ENCODE measurements around the gene THRA. TPM values are rescaled to one million over a fixed set of nuclear protein-coding genes. Genes with fewer than 3 reads are reported as not detected.

The THRA gene
- total RNA-seq, 1 donor from 2014 or later: 13.6 TPM

- no peak overlapping the region for H3K27ac Mint-ChIP-seq (ENCODE audit: unreplicated experiment)
- H3K36me3 Mint-ChIP-seq (ENCODE audit: low read depth, unreplicated experiment): peaks cover 20% of the 10 kb centered on the region
- peaks cover 5% of the 10 kb centered on the region for H3K27me3 Mint-ChIP-seq (ENCODE audit: unreplicated experiment)
- H3K4me3 Mint-ChIP-seq (ENCODE audit: unreplicated experiment): no peak overlapping the region
- H3K9me3 Mint-ChIP-seq (ENCODE audit: unreplicated experiment): no peaks in the 10 kb centered on the region
- H3K4me1 Mint-ChIP-seq (ENCODE audit: unreplicated experiment): peaks cover 4% of the 10 kb centered on the region
- TF ChIP-seq CTCF (IDR thresholded peaks at IDR 0.05; ENCODE audit: unreplicated experiment): no peak
- DNase-seq (ENCODE audit: low spot score): no peak
These were observed 45.2 kb upstream of the THRA start for GRCh38 chr17:40017422-40018080.

- H3K4me1 Mint-ChIP-seq (ENCODE audit: unreplicated experiment): peaks cover 4% of the 10 kb centered on the region
- TF ChIP-seq CTCF (IDR thresholded peaks at IDR 0.05; ENCODE audit: unreplicated experiment): no peak
- H3K27me3 Mint-ChIP-seq (ENCODE audit: unreplicated experiment): peaks cover 3% of the 10 kb centered on the region
- no peak for DNase-seq (ENCODE audit: low spot score)
- H3K27ac Mint-ChIP-seq (ENCODE audit: unreplicated experiment): no peak overlapping the region
- H3K36me3 Mint-ChIP-seq (ENCODE audit: low read depth, unreplicated experiment): peaks cover 20% of the 10 kb centered on the region
- no peak overlapping the region for H3K4me3 Mint-ChIP-seq (ENCODE audit: unreplicated experiment)
- H3K9me3 Mint-ChIP-seq (ENCODE audit: unreplicated experiment): no peaks in the 10 kb centered on the region
These were observed 44.3 kb upstream of the THRA start for GRCh38 chr17:40018211-40019121.

- DNase-seq (ENCODE audit: low spot score): no peak
- Mint-ChIP-seq H3K36me3 (ENCODE audit: low read depth, unreplicated experiment) (peaks cover 21% of the 10 kb centered on the region), H3K4me3 (ENCODE audit: unreplicated experiment) (peak overlapping the region; percentile 43), H3K27me3 (ENCODE audit: unreplicated experiment) (peaks cover 5% of the 10 kb centered on the region), H3K4me1 (ENCODE audit: unreplicated experiment) (peaks cover 4% of the 10 kb centered on the region), H3K9me3 (ENCODE audit: unreplicated experiment) (no peaks in the 10 kb centered on the region), H3K27ac (ENCODE audit: unreplicated experiment) (no peak overlapping the region)
- no peak for TF ChIP-seq CTCF (IDR thresholded peaks at IDR 0.05; ENCODE audit: unreplicated experiment)
These were observed 43.4 kb upstream of the THRA start for GRCh38 chr17:40019140-40019991.

- Mint-ChIP-seq H3K4me1 (ENCODE audit: unreplicated experiment) (peaks cover 4% of the 10 kb centered on the region), H3K27ac (ENCODE audit: unreplicated experiment) (no peak overlapping the region), H3K4me3 (ENCODE audit: unreplicated experiment) (no peak overlapping the region), H3K9me3 (ENCODE audit: unreplicated experiment) (no peaks in the 10 kb centered on the region), H3K27me3 (ENCODE audit: unreplicated experiment) (peaks cover 5% of the 10 kb centered on the region), H3K36me3 (ENCODE audit: low read depth, unreplicated experiment) (peaks cover 26% of the 10 kb centered on the region)
- no peak for TF ChIP-seq CTCF (IDR thresholded peaks at IDR 0.05; ENCODE audit: unreplicated experiment)
- DNase-seq (ENCODE audit: low spot score): no peak
These were observed 42.6 kb upstream of the THRA start for GRCh38 chr17:40020146-40020545.

Measured in endothelial cell (in vitro differentiated cells).